Neural progenitor cell (in vitro differentiated cells): ENCODE data around the gene STX16. TPM values are rescaled to one million over a fixed set of nuclear protein-coding genes. Genes with fewer than 3 reads are reported as not detected.

Source experiments
- DNase-seq: peaks from one replicate; pipeline ENCODE4 v3.0.0-alpha.2; 2016; ENCODE audit warnings: low spot score
- H2AFZ ChIP-seq: fragments of 200-600 bp; sonication (generic); replicated peaks from 2 replicates; pipeline ENCODE4 v1.6.1; 2016; ENCODE audit warnings: antibody characterized with exemption
- H3F3A ChIP-seq: fragments of 200-600 bp; sonication (generic); 2 replicates; pipeline ENCODE4 v1.6.1; 2016; ENCODE audit warnings: antibody characterized with exemption, low read depth
- H3K27ac ChIP-seq: fragments of 200-600 bp; sonication (generic); 2 replicates; pipeline ENCODE4 v1.5.1; 2016; ENCODE audit warnings: mild to moderate bottlenecking
- H3K27me3 ChIP-seq: fragments of 200-600 bp; sonication (generic); 2 replicates; pipeline ENCODE4 v1.6.1; 2016; ENCODE audit warnings: mild to moderate bottlenecking, moderate library complexity
- H3K36me3 ChIP-seq: fragments of 200-600 bp; sonication (generic); 2 replicates; pipeline ENCODE4 v1.5.1; 2016
- H3K4me1 ChIP-seq: fragments of 200-600 bp; sonication (generic); 2 replicates; pipeline ENCODE4 v1.6.1; 2016; ENCODE audit warnings: mixed run types
- H3K4me2 ChIP-seq: fragments of 200-600 bp; sonication (generic); 2 replicates; pipeline ENCODE4 v1.6.1; 2016
- H3K4me3 ChIP-seq: fragments of 200-600 bp; sonication (generic); 2 replicates; pipeline ENCODE4 v1.5.1; 2016
- H3K79me2 ChIP-seq: fragments of 200-600 bp; sonication (generic); 2 replicates; pipeline ENCODE4 v1.6.1; 2016; ENCODE audit warnings: low read depth
- H3K9ac ChIP-seq: fragments of 200-600 bp; sonication (generic); 2 replicates; pipeline ENCODE4 v1.6.1; 2016
- H3K9me3 ChIP-seq: fragments of 200-600 bp; sonication (generic); 2 replicates; pipeline ENCODE4 v1.5.1; 2016; ENCODE audit warnings: low read depth
- H4K20me1 ChIP-seq: fragments of 200-600 bp; sonication (generic); 2 replicates; pipeline ENCODE4 v1.6.1; 2016; ENCODE audit warnings: low read depth
- H3K27ac Mint-ChIP-seq: 3 replicates; pipeline ENCODE4 v1.8.0; 2021; ENCODE audit warnings: mixed read lengths
- H3K27me3 Mint-ChIP-seq: 2 replicates; pipeline ENCODE4 v1.8.0; 2022; ENCODE audit warnings: low read depth, mild to moderate bottlenecking, inconsistent platforms, moderate library complexity, mixed read lengths; ENCODE audit not compliant: insufficient read depth
- H3K36me3 Mint-ChIP-seq: 3 replicates; pipeline ENCODE4 v1.8.0; 2021; ENCODE audit warnings: mixed read lengths
- H3K4me1 Mint-ChIP-seq: 3 replicates; pipeline ENCODE4 v1.8.0; 2021; ENCODE audit warnings: mixed read lengths
- H3K4me3 Mint-ChIP-seq: 3 replicates; pipeline ENCODE4 v1.8.0; 2021; ENCODE audit warnings: mild to moderate bottlenecking, moderate library complexity, mixed read lengths
- H3K9me3 Mint-ChIP-seq: 3 replicates; pipeline ENCODE4 v1.8.0; 2020; ENCODE audit warnings: mixed read lengths
- EZH2 ChIP-seq: fragments of 200-600 bp; sonication (generic); IDR thresholded peaks from 2 replicates; pipeline ENCODE4 v1.6.1; 2017; ENCODE audit warnings: antibody characterized with exemption, mild to moderate bottlenecking, moderate library complexity
- EZH2phosphoT487 ChIP-seq: fragments of 200-600 bp; sonication (generic); IDR thresholded peaks from 2 replicates; pipeline ENCODE4 v1.6.1; 2017; ENCODE audit warnings: antibody characterized with exemption
- total RNA-seq: library from RNA; depleted of rRNA; stranded (reverse); fragments of >200 nt; gene quantifications from 2 replicates; pipeline ENCODE4 v1.2.3, GENCODE V29; 2015; ENCODE audit warnings: low replicate concordance
- TF ChIP-seq, protein P1 (sequence below): fragments of 200-600 bp; sonication (generic); IDR thresholded peaks from 2 replicates; pipeline ENCODE4 v1.5.1; 2017; ENCODE audit warnings: antibody characterized with exemption, mild to moderate bottlenecking

The STX16 gene
- total RNA-seq, 1 donor from 2014 or later, result 46.6 TPM

DNA sequence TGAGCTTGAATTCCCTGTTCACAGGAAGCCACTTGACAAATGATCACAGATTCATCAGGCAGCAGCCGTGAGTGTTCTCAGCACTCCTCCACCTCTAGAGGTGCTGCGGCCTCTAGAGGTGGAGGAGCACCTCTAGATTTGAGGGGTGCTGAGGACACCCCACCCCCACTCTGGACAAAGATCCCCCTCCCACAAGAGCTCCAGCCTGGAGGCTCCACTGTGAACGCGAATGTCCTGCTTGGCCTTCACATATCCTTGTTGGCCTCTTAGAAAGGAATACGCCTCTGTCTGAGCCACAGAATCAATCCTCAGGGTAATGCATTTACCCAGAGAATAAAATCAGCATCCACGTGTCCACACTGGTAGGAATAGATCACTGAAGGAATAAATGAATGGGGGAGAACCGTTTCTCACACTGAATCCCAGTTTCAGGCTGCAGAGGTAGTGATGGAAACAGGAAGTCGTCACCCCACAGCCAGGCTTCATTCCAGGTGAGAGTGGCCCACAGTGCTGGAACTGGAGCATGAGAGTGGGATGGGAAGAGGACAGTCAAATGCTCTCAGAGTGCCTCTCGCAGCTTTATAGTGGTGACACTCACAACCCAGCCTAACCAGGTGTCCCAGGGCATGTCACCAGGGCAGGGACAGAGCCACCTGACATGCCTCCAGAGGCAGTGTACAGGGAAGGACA is 58.1 kb downstream of the STX16 start:
- H3K27ac Mint-ChIP-seq, result no peak overlapping the region
- Histone ChIP-seq H3K79me2 (no peaks in the 10 kb centered on the region), H3F3A (no peaks in the 10 kb centered on the region), H4K20me1 (no peaks in the 10 kb centered on the region), H3K4me2 (no peak overlapping the region), H3K4me1 (no peaks in the 10 kb centered on the region), H3K9ac (no peak overlapping the region), H3K27me3 (no peaks in the 10 kb centered on the region), H3K36me3 (peaks cover 10% of the 10 kb centered on the region), H2AFZ (no peak overlapping the region), H3K9me3 (no peaks in the 10 kb centered on the region), H3K27ac (no peak overlapping the region), H3K4me3 (no peak overlapping the region)
- DNase-seq, result no peak
- H3K27me3 Mint-ChIP-seq, result peaks cover 7% of the 10 kb centered on the region
- H3K4me3 Mint-ChIP-seq, result no peak overlapping the region
- H3K36me3 Mint-ChIP-seq, result peaks cover 9% of the 10 kb centered on the region
- no peak for TF ChIP-seq EZH2
- TF ChIP-seq EZH2phosphoT487, result no peak
- TF ChIP-seq, protein P1, sequence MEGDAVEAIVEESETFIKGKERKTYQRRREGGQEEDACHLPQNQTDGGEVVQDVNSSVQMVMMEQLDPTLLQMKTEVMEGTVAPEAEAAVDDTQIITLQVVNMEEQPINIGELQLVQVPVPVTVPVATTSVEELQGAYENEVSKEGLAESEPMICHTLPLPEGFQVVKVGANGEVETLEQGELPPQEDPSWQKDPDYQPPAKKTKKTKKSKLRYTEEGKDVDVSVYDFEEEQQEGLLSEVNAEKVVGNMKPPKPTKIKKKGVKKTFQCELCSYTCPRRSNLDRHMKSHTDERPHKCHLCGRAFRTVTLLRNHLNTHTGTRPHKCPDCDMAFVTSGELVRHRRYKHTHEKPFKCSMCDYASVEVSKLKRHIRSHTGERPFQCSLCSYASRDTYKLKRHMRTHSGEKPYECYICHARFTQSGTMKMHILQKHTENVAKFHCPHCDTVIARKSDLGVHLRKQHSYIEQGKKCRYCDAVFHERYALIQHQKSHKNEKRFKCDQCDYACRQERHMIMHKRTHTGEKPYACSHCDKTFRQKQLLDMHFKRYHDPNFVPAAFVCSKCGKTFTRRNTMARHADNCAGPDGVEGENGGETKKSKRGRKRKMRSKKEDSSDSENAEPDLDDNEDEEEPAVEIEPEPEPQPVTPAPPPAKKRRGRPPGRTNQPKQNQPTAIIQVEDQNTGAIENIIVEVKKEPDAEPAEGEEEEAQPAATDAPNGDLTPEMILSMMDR, result no peak
- no peaks in the 10 kb centered on the region for H3K9me3 Mint-ChIP-seq
- H3K4me1 Mint-ChIP-seq, result peaks cover 2% of the 10 kb centered on the region

DNA sequence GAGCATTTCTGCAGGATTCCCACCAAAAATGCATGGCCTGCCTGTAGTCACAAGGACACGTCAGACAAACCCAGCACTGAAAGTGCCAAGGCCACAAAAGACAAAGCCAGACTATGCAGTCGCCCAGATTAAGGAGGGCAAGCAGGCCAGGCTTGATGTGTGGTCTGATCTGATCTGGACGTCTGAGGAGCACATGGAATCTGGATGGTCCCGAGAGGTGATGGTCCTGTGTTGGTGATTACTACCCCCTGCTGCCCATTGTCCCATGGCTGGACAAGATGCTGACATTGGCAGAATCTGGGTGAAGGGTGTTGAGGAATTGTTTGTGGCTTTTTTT is 58.6 kb downstream of the STX16 start:
- no peaks in the 10 kb centered on the region for H3K4me1 ChIP-seq
- Mint-ChIP-seq H3K9me3 (no peaks in the 10 kb centered on the region), H3K27ac (no peak overlapping the region), H3K27me3 (peaks cover 7% of the 10 kb centered on the region), H3K4me3 (no peak overlapping the region), H3K4me1 (peaks cover 2% of the 10 kb centered on the region), H3K36me3 (peaks cover 9% of the 10 kb centered on the region)
- H3K9me3 ChIP-seq, result no peaks in the 10 kb centered on the region
- H3K36me3 ChIP-seq, result peaks cover 5% of the 10 kb centered on the region
- H3K4me2 ChIP-seq, result no peak overlapping the region
- no peaks in the 10 kb centered on the region for H3F3A ChIP-seq
- no peak overlapping the region for H2AFZ ChIP-seq
- no peaks in the 10 kb centered on the region for H3K79me2 ChIP-seq
- DNase-seq, result no peak
- H3K4me3 ChIP-seq, result no peak overlapping the region
- H3K27me3 ChIP-seq, result no peaks in the 10 kb centered on the region
- TF ChIP-seq EZH2phosphoT487 (no peak), EZH2 (no peak)
- TF ChIP-seq, protein P1, result no peak
- no peak overlapping the region for H3K27ac ChIP-seq
- no peaks in the 10 kb centered on the region for H4K20me1 ChIP-seq
- H3K9ac ChIP-seq, result no peak overlapping the region

DNA sequence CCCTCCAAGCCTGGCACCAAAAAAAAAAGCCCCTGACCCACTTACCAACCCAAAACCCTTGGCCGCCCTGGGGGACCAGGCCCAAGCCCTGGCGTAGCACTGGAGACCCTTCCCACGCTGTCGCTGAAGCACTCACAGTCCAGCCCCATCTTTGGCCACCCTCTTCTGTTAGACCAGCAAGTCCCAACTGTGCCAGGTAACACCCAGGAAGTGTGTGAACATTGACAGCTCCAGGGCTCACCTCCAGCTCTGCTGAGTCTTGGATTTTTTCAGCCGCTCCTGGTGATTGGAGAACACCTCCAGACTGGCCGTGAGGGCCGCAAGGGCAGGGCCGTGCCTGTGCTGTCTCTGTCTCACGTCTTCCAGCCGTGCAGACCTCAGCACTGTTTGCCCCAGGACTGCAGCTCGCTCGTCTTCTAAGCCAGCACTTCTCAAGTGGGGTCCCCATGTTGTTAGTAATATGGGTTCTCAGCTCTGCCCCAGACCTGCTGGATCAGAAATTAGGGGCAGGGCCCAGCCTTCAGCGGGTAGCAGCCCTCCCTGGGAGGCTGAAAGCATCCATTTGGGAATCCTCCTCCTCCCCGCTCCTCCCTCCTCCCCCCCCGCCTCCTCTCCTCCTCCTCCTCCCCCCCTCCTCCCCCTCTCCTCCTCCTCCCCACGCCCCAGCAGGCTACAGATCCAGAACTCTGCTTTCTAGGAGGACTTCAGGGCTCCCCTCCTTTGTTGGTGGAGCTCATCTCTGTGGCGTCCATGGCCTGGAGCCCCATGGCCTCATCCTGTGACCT is 59.6 kb downstream of the STX16 start:
- TF ChIP-seq EZH2phosphoT487 (no peak), EZH2 (no peak)
- TF ChIP-seq, protein P1, result no peak
- Histone ChIP-seq H3K27me3 (no peaks in the 10 kb centered on the region), H3K4me3 (no peak overlapping the region), H3K9ac (no peak overlapping the region), H3K9me3 (no peaks in the 10 kb centered on the region), H3F3A (no peaks in the 10 kb centered on the region), H3K36me3 (no peaks in the 10 kb centered on the region), H2AFZ (no peak overlapping the region), H3K79me2 (no peaks in the 10 kb centered on the region), H4K20me1 (no peaks in the 10 kb centered on the region), H3K27ac (no peak overlapping the region), H3K4me1 (no peaks in the 10 kb centered on the region), H3K4me2 (no peak overlapping the region)
- H3K36me3 Mint-ChIP-seq, result peaks cover 6% of the 10 kb centered on the region
- H3K4me3 Mint-ChIP-seq, result no peak overlapping the region
- peaks cover 6% of the 10 kb centered on the region for H3K4me1 Mint-ChIP-seq
- peak; percentile 20 for DNase-seq
- no peak overlapping the region for H3K27ac Mint-ChIP-seq
- H3K27me3 Mint-ChIP-seq, result peaks cover 10% of the 10 kb centered on the region
- H3K9me3 Mint-ChIP-seq, result no peaks in the 10 kb centered on the region
